ENCODE data around the gene BCAS3. TPM values are rescaled to one million over a fixed set of nuclear protein-coding genes. Genes with fewer than 3 reads are reported as not detected.

The BCAS3 gene
- total RNA-seq, 1 experiment from 2014 or later, result 12.2 TPM

GRCh38 chr17:61117983-61118382, 440.3 kb downstream of the BCAS3 start:
- no peaks in the 10 kb centered on the region; the same call in 1 of the 2 replicates for H3K36me3 ChIP-seq
- DNase-seq, result no peak
- no peaks in the 10 kb centered on the region for H3K27me3 ChIP-seq
- no peak overlapping the region for H3K4me3 ChIP-seq
- H3K9me3 ChIP-seq, result peaks cover 13% of the 10 kb centered on the region

GRCh38 chr17:61118871-61119270, 441.2 kb downstream of the BCAS3 start:
- H3K36me3 ChIP-seq, result no peaks in the 10 kb centered on the region; the same call in 1 of the 2 replicates
- peaks cover 13% of the 10 kb centered on the region for H3K9me3 ChIP-seq
- no peaks in the 10 kb centered on the region for H3K27me3 ChIP-seq
- H3K4me3 ChIP-seq, result no peak overlapping the region
- no peak for DNase-seq

GRCh38 chr17:61122326-61122913, 444.8 kb downstream of the BCAS3 start:
- no peaks in the 10 kb centered on the region for H3K36me3 ChIP-seq
- H3K4me3 ChIP-seq, result no peak overlapping the region
- H3K9me3 ChIP-seq, result peaks cover 1% of the 10 kb centered on the region; the same call in 1 of the 2 replicates
- H3K27me3 ChIP-seq, result no peaks in the 10 kb centered on the region
- DNase-seq, result no peak

GRCh38 chr17:61124562-61124961, 446.9 kb downstream of the BCAS3 start:
- no peak for DNase-seq
- no peaks in the 10 kb centered on the region for H3K27me3 ChIP-seq
- no peaks in the 10 kb centered on the region for H3K9me3 ChIP-seq
- H3K4me3 ChIP-seq, result no peak overlapping the region
- H3K36me3 ChIP-seq, result no peaks in the 10 kb centered on the region

DNA sequence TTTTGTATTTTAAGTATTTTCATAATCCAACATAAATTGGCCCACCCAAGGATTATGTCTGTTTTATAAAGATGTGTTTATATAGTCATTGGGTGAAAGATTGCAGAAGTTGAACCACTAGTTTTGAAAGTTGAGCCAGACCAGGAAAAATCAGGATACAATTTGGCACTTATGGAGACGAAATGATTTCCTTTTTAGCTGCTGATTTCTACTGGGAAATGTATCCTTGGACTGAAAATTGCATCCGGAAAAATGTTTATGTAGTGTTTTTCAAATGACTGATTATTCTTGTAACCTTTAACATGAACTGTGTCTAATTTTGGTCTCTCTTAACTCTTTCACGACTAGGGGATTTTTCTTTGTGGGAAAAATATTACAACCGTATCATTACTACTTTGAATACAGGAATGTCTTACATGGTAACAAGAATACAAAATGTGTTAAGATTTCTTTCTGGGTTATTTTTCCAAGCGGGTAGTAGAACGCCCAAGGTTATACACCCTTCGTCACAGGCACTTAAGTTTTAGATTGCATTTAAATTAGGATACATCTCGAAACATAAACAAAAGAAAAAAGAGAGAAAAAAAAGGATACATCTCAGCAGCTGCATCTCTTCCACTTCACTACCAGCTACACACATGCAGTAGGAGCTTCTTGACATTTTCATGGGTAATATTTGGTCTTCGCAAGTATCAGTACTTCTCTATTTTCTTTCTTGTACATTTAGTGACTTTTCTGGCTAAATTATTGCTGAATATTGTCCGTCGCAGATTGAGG, 449.0 kb downstream of the BCAS3 start:
- DNase-seq, result no peak
- Histone ChIP-seq H3K9me3 (no peaks in the 10 kb centered on the region), H3K27me3 (no peaks in the 10 kb centered on the region), H3K4me3 (no peak overlapping the region), H3K36me3 (no peaks in the 10 kb centered on the region)

DNA sequence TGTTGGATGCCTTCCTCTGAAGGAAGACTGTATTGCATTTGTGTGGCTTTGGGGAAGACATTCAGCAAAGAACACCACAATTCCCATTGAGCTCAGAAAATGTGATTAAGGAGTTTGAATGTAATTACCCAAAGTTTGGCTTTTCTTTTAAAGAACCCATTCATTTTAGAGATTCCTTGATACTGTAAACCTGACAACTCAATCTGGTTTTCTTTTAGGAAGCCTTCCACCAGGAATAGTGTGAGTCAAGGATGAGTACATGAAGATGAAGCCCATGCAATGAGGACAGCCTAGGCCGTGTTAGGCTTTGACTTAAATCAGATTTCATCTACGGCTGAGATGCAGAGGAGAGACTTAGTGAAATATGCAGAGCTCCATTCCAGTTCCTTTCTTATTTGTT, 450.3 kb downstream of the BCAS3 start:
- no peaks in the 10 kb centered on the region for H3K36me3 ChIP-seq
- H3K27me3 ChIP-seq, result no peaks in the 10 kb centered on the region
- H3K9me3 ChIP-seq, result no peaks in the 10 kb centered on the region
- H3K4me3 ChIP-seq, result no peak overlapping the region
- no peak for DNase-seq

GRCh38 chr17:61128661-61129115, 451.0 kb downstream of the BCAS3 start:
- no peak for DNase-seq
- Histone ChIP-seq H3K9me3 (no peaks in the 10 kb centered on the region), H3K4me3 (no peak overlapping the region), H3K27me3 (no peaks in the 10 kb centered on the region), H3K36me3 (no peaks in the 10 kb centered on the region)

- no peaks in the 10 kb centered on the region for H3K9me3 ChIP-seq
- DNase-seq, result peak; percentile 35
- no peaks in the 10 kb centered on the region for H3K36me3 ChIP-seq
- no peaks in the 10 kb centered on the region for H3K27me3 ChIP-seq
- no peak overlapping the region for H3K4me3 ChIP-seq
Measured at GRCh38 chr17:61129267-61130254, 451.9 kb downstream of the BCAS3 start.

GRCh38 chr17:61130330-61130729, 452.7 kb downstream of the BCAS3 start:
- no peaks in the 10 kb centered on the region for H3K36me3 ChIP-seq
- no peak overlapping the region for H3K4me3 ChIP-seq
- H3K9me3 ChIP-seq, result no peaks in the 10 kb centered on the region
- H3K27me3 ChIP-seq, result no peaks in the 10 kb centered on the region
- no peak for DNase-seq

DNA sequence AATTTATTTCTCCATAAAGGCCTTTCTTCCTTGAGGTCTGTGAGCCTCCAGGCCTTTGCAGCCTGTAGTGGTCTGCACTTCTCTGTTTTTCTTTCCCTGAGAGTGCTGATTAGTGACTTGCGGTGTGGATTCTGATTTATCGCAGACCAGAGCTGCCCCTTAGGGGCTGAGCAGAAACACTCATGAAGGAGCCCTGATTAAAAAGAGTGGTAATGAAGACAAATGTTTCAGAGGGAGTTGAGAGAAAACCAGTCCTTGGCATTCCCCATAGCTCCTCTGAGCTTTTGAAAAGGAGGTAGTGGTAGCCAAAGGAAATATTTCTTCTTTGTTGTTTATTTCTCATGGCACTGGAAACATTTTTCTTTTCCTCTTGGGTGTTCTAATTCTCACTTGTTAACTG, 453.9 kb downstream of the BCAS3 start:
- Histone ChIP-seq H3K36me3 (no peaks in the 10 kb centered on the region), H3K9me3 (no peaks in the 10 kb centered on the region), H3K4me3 (no peak overlapping the region), H3K27me3 (no peaks in the 10 kb centered on the region)
- DNase-seq, result no peak

GRCh38 chr17:61132524-61132923, 454.9 kb downstream of the BCAS3 start:
- no peak overlapping the region for H3K4me3 ChIP-seq

DNA sequence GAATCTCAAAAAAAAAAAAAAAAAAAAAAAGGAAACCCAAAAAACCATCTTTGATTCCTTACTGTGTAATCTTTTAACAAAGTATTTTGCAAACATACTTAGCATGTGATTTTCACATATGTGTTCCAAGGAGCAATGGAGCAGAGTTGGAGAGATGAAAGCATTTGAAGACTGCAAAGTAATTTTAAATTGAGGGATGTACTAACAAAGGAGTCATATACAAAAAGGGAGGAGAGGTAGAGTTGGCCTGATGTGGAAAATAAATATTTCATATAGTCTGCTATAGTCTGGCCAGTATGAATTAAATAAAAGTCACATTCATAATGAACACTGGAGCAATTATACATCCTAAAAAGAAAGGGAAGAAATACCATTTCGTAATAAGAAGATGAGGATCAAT, 456.2 kb downstream of the BCAS3 start:
- no peaks in the 10 kb centered on the region for H3K9me3 ChIP-seq
- no peaks in the 10 kb centered on the region for H3K36me3 ChIP-seq
- no peaks in the 10 kb centered on the region for H3K27me3 ChIP-seq
- H3K4me3 ChIP-seq, result no peak overlapping the region
- DNase-seq, result no peak

More at GRCh38 chr17:61132524-61132923, 454.9 kb downstream of the BCAS3 start:
- DNase-seq, result no peak
- no peaks in the 10 kb centered on the region for H3K36me3 ChIP-seq
- H3K9me3 ChIP-seq, result no peaks in the 10 kb centered on the region
- no peaks in the 10 kb centered on the region for H3K27me3 ChIP-seq

- Histone ChIP-seq H3K27me3 (no peaks in the 10 kb centered on the region), H3K9me3 (no peaks in the 10 kb centered on the region), H3K4me3 (no peak overlapping the region), H3K36me3 (no peaks in the 10 kb centered on the region)
- DNase-seq, result no peak
Measured at GRCh38 chr17:61134551-61135235, 457.0 kb downstream of the BCAS3 start.

GRCh38 chr17:61135782-61136181, 458.1 kb downstream of the BCAS3 start:
- DNase-seq, result no peak
- Histone ChIP-seq H3K27me3 (no peaks in the 10 kb centered on the region), H3K36me3 (no peaks in the 10 kb centered on the region), H3K4me3 (no peak overlapping the region), H3K9me3 (no peaks in the 10 kb centered on the region)

DNA sequence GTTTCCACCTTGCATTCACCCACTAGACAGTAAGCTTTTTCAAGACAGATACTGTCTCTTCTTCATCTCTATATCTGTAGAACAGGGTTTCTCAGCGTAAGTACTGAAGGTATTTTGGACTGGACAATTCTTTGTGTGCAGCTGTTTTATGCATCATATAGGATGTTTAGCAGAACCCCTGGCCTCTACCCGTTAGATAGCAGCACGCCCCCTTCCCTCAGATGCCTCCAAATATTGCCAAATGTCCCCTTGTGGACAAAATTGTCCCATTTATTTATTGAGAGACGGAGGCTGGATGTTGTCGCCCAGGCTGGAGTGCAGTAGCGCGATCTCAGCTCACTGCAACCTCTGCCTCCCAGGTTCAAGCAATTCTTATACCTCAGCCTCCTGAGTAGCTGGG, 458.6 kb downstream of the BCAS3 start:
- no peaks in the 10 kb centered on the region for H3K27me3 ChIP-seq
- no peaks in the 10 kb centered on the region for H3K36me3 ChIP-seq
- no peak overlapping the region for H3K4me3 ChIP-seq
- H3K9me3 ChIP-seq, result no peaks in the 10 kb centered on the region
- no peak for DNase-seq

DNA sequence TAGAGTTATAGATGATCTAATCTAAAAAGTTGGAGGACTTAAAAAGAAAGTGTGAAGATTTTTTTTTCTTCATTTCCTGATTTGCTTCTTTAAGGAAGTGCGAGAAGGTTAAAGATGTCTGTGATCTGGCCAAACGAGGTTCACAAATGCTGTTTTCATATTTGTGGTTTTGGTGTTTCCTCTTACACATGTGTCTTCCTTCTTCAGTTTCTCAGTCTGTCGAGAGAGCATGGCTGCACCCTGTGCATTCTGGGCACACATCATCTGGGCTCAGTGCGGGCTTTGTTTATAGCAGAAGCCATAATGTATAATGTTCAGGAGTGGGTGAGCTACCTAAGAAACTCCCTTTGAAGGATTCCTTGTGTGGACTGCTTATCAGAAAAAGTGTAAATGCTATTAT, 461.6 kb downstream of the BCAS3 start:
- Histone ChIP-seq H3K4me3 (no peak overlapping the region), H3K27me3 (no peaks in the 10 kb centered on the region), H3K36me3 (no peaks in the 10 kb centered on the region), H3K9me3 (no peaks in the 10 kb centered on the region)
- DNase-seq, result peak; percentile 7

All from MG63 (cell line).